WI38 (cell line): Measurements from ENCODE around the gene GLYR1.

ENCODE experiments used
- H3K4me3 ChIP-seq: 2 replicates; pipeline ENCODE4 v1.5.1; 2011; ENCODE audit warnings: low read depth, mild to moderate bottlenecking, control low read depth, low read length
- TF ChIP-seq, protein P1 (sequence below): IDR thresholded peaks from 2 replicates; pipeline ENCODE4 v1.5.1; 2012; ENCODE audit warnings: low read depth, mild to moderate bottlenecking, control low read depth, low read length

GLYR1 gene

DNA sequence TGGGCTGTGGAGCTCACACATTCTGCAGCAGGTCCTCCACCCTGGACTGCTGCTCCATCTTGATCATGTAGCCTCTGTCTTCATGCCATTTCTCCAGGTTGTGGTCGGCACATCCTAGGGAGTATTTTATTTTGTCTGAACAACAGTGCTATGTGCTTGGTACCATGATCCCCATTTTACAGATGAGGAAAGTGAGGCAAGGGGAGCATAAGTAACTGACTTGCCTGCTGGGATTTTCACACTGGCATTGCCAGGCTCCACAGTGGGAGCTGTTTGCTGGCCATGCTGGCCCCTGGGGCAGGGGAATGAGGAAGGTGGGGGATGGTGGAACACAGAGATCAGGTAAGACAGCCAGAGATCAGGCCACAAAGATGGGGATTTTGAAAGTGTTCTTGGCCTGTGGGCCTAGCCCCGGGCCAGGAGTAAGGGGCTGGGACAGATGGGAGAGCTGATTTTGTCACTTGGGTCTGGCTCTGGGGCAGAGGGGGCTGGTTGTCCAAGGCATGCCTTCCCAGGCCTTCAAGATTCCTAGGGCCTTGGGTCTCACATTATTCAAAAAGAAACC, 70.9 kb downstream of the GLYR1 start:
- H3K4me3 ChIP-seq, result no peak overlapping the region
- TF ChIP-seq, protein P1, sequence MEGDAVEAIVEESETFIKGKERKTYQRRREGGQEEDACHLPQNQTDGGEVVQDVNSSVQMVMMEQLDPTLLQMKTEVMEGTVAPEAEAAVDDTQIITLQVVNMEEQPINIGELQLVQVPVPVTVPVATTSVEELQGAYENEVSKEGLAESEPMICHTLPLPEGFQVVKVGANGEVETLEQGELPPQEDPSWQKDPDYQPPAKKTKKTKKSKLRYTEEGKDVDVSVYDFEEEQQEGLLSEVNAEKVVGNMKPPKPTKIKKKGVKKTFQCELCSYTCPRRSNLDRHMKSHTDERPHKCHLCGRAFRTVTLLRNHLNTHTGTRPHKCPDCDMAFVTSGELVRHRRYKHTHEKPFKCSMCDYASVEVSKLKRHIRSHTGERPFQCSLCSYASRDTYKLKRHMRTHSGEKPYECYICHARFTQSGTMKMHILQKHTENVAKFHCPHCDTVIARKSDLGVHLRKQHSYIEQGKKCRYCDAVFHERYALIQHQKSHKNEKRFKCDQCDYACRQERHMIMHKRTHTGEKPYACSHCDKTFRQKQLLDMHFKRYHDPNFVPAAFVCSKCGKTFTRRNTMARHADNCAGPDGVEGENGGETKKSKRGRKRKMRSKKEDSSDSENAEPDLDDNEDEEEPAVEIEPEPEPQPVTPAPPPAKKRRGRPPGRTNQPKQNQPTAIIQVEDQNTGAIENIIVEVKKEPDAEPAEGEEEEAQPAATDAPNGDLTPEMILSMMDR, result no peak

GRCh38 chr16:4775005-4775404, 72.1 kb downstream of the GLYR1 start:
- no peak overlapping the region for H3K4me3 ChIP-seq
- TF ChIP-seq, protein P1, result no peak

DNA sequence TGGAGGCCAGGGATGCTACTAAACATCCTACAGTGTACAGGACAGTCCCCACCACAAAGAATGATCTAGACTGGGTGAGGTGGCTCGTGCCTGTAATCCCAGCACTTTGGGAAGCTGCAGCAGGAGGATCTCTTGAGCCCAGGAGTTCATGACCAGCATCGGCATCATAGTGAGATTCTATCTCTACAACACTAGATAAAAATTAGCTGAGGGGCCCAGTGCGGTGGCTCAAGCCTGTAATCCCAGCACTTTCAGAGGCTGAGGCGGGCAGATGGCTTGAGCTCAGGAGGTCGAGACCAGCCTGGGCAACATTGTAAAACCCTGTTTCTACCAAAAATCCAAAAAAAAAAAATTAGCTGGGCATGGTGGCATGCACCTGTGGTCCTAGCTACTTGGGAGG, 74.7 kb downstream of the GLYR1 start:
- no peak overlapping the region for H3K4me3 ChIP-seq
- TF ChIP-seq, protein P1, result no peak

DNA sequence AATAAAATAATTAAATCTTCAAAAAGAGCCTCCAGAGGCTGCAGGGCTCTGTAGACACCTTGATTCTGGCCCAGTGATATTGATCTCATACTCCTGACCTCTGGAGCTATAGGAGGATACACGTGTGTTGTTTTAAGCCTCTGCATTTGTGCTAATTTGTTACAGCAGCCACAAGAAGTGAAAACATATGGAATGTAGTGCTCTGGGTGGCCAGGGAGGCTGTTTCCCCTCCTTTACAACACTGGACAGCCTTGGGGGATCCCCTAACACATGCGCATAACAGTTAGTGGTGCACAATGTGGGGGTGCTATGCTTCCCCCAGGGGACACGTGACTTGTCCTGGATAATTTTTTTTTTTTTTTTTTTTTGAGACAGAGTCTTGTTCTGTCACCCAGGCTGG, 75.4 kb downstream of the GLYR1 start:
- TF ChIP-seq, protein P1, result no peak
- no peak overlapping the region for H3K4me3 ChIP-seq

DNA sequence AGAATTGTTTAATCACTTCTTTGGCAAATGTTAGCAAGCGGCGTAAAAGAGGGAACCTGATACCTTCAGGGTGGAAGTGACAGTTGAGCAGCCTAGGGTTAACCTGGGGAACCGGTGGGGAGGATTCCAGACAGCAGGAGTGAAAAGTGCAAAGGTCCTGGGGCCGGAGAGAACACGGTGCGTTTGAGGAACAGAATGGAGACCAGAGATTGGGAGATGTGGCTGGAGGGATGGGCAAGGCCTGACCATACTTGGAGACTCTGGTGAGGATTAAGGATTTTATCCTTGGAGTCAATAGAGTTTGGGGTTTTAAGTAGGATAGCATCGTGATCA, 77.8 kb downstream of the GLYR1 start:
- TF ChIP-seq, protein P1, result no peak
- peak overlapping the region; percentile 54; the same call in 1 of the 2 replicates for H3K4me3 ChIP-seq

DNA sequence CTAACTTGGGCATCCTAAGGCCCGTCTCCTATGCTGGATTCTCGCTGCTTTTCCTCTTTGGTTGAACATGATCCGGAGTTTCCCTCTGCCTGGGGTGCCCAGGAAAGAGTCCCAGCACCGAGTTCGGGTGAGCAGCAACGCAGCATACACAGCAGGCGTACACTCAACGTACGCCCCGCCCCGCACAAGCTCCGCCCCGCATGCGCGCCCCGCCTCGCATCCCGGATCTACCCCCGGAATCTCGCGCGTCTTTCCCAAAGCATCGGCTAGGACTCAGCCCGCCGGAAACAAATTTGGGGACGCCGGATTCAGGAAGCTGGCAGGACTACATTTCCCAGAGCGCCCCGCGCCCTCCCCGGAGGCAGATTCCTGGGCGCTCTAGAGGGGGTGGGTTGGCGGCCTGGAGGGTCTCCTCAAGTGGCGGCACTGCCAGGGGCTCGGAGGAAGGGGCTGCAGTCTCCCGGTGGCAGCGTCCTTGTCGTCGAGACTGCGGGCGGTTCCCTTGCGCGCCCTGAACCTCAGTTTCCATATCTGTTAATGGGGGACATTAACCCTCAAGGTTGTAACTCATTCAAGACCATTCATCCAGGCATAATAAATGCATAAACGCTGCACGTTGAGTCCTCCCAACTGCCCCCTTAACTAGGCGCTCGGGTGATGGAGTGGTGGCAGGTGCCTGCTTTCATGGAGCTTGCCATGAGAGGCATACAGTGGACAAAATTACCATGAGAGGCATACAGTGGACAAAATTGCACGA, 78.4 kb downstream of the GLYR1 start:
- TF ChIP-seq, protein P1, result no peak

GRCh38 chr16:4767872-4768548, 79.1 kb downstream of the GLYR1 start:
- peak overlapping the region; percentile 54 for H3K4me3 ChIP-seq
- TF ChIP-seq, protein P1, result no peak

More for the DNA sequence above, 78.4 kb downstream of the GLYR1 start:
- peak overlapping the region; percentile 54 for H3K4me3 ChIP-seq
